ENCODE results near the gene PAX8. TPM values are rescaled to one million over a fixed set of nuclear protein-coding genes. Genes with fewer than 3 reads are reported as not detected.

The PAX8 gene
- polyA plus RNA-seq, 10 donors = 0.22 to 6.0 (median 1.6) TPM

GRCh38 chr2:113266431-113266830 is 12.3 kb downstream of the PAX8 start:
- DNase-seq = no peak

- no peak for DNase-seq
Observed at GRCh38 chr2:113264713-113265403, 13.9 kb downstream of the PAX8 start.

GRCh38 chr2:113263546-113263945 is 15.2 kb downstream of the PAX8 start:
- DNase-seq = no peak

- DNase-seq = peak in 1 of 3 donors; percentile 40
Observed at GRCh38 chr2:113260991-113261390, 17.7 kb downstream of the PAX8 start.

- DNase-seq = no peak
Observed at GRCh38 chr2:113258471-113259147, 20.1 kb downstream of the PAX8 start.

- DNase-seq = no peak
Observed at GRCh38 chr2:113257516-113258264, 21.0 kb downstream of the PAX8 start.

GRCh38 chr2:113255140-113256070 is 23.3 kb downstream of the PAX8 start:
- DNase-seq = no peak

- DNase-seq = no peak
Observed at GRCh38 chr2:113253453-113253852, 25.3 kb downstream of the PAX8 start.

- DNase-seq = peak in 1 of 3 donors; percentile 44
Observed at GRCh38 chr2:113252047-113252590, 26.6 kb downstream of the PAX8 start.

- no peak for DNase-seq
Observed at GRCh38 chr2:113251118-113251517, 27.6 kb downstream of the PAX8 start.

GRCh38 chr2:113248997-113249770 is 29.5 kb downstream of the PAX8 start:
- peak; percentile 69 to 83 (median 74) for DNase-seq

- no peak for DNase-seq
Observed at GRCh38 chr2:113246606-113247005, 32.1 kb downstream of the PAX8 start.

GRCh38 chr2:113245276-113245711 is 33.4 kb downstream of the PAX8 start:
- DNase-seq = peak in 1 of 3 donors; percentile 54

GRCh38 chr2:113242327-113242726 is 36.4 kb downstream of the PAX8 start:
- DNase-seq = no peak

GRCh38 chr2:113240915-113241911 is 37.5 kb downstream of the PAX8 start:
- DNase-seq = peak; percentile 14 to 89 (median 24)

- DNase-seq = peak; percentile 84 to 94 (median 89)
Observed at GRCh38 chr2:113240150-113240914, 38.4 kb downstream of the PAX8 start.

GRCh38 chr2:113238871-113239839 is 39.6 kb downstream of the PAX8 start:
- DNase-seq = no peak
